Measurements from ENCODE around the gene KRTAP9-7.

- TF ChIP-seq POLR2A (IDR thresholded peaks at IDR 0.05; ENCODE audit: low read length) (no peak), GATA1 (IDR thresholded peaks at IDR 0.05; ENCODE audit: low read depth, low read length) (no peak)
These were observed 25.8 kb downstream of the KRTAP9-7 start for GRCh38 chr17:41301204-41301790.

All from erythroblast (primary cell).